Fibroblast of lung (primary cell): ENCODE data around the gene CORO1C. TPM values are rescaled to one million over a fixed set of nuclear protein-coding genes. Genes with fewer than 3 reads are reported as not detected.

Experiments used
- DNase-seq, 2 donors: peaks; one replicate each; pipeline versions ENCODE4 v3.0.0 to v3.0.0-alpha.2; 2010; ENCODE audit warnings: low read depth in 2 of 2
- H2AFZ ChIP-seq: 2 replicates; pipeline ENCODE4 v1.5.1; 2012; ENCODE audit warnings: low read length, control low read depth, inconsistent platforms
- H3K27ac ChIP-seq: 2 replicates; pipeline ENCODE4 v1.5.1; 2011; ENCODE audit warnings: low read length, control low read depth; ENCODE audit not compliant: insufficient read depth
- H3K27me3 ChIP-seq: 2 replicates; pipeline ENCODE4 v1.5.1; 2011; ENCODE audit warnings: mild to moderate bottlenecking, low read length; ENCODE audit not compliant: control insufficient read depth, insufficient read depth
- H3K36me3 ChIP-seq: 2 replicates; pipeline ENCODE4 v1.5.1; 2011; ENCODE audit warnings: low read length; ENCODE audit not compliant: control insufficient read depth, insufficient read depth
- H3K4me1 ChIP-seq: 2 replicates; pipeline ENCODE4 v1.5.1; 2011; ENCODE audit warnings: low read length; ENCODE audit not compliant: control insufficient read depth, insufficient read depth; ENCODE audit errors: extremely low read depth
- H3K4me2 ChIP-seq: 2 replicates; pipeline ENCODE4 v1.5.1; 2011; ENCODE audit warnings: low read length, control low read depth; ENCODE audit not compliant: insufficient read depth; ENCODE audit errors: extremely low read depth
- H3K4me3 ChIP-seq, 4 experiments: fragments of 200-600 bp in 1 of 4; sonication (generic) in 1 of 4; replicated peaks in 1 of 4; 2 replicates each; pipeline ENCODE4 v1.5.1; 2011 to 2016; ENCODE audit warnings: low read length in 4 of 4, low read depth in 3 of 4, mild to moderate bottlenecking in 3 of 4, control low read depth in 2 of 4, inconsistent platforms in 1 of 4, mixed read lengths in 1 of 4; ENCODE audit not compliant: insufficient read depth in 1 of 4; ENCODE audit errors: control extremely low read depth in 1 of 4
- H3K79me2 ChIP-seq: 2 replicates; pipeline ENCODE4 v1.5.1; 2012; ENCODE audit warnings: mild to moderate bottlenecking, low read length, inconsistent platforms; ENCODE audit not compliant: control insufficient read depth, insufficient read depth
- H3K9ac ChIP-seq: 2 replicates; pipeline ENCODE4 v1.5.1; 2011; ENCODE audit warnings: mild to moderate bottlenecking, low read length, control low read depth; ENCODE audit not compliant: insufficient read depth
- H3K9me3 ChIP-seq: 2 replicates; pipeline ENCODE4 v1.5.1; 2012; ENCODE audit warnings: low read depth, low read length; ENCODE audit not compliant: control insufficient read depth, insufficient read depth
- H4K20me1 ChIP-seq: 2 replicates; pipeline ENCODE4 v1.5.1; 2011; ENCODE audit warnings: low read length; ENCODE audit not compliant: control insufficient read depth, insufficient read depth; ENCODE audit errors: extremely low read depth
- CTCF ChIP-seq, 2 donors: IDR thresholded peaks in 1 of 2; conservative IDR thresholded peaks in 1 of 2; 1 replicate in 1 of 2; 2 replicates in 1 of 2; pipeline ENCODE4 v1.5.1; 2011 to 2012; ENCODE audit warnings: low read length in 2 of 2, control low read depth in 1 of 2, inconsistent platforms in 1 of 2, low read depth in 1 of 2, mild to moderate bottlenecking in 1 of 2
- EZH2 ChIP-seq: IDR thresholded peaks from 2 replicates; pipeline ENCODE4 v1.5.1; 2012; ENCODE audit warnings: low read length, control low read depth, mild to moderate bottlenecking; ENCODE audit errors: missing control alignments
- polyA plus RNA-seq, 2 donors: library from polyadenylated mRNA; depleted of rRNA in 1 of 2; stranded (reverse) in 1 of 2; unstranded in 1 of 2; fragments of >200 nt; gene quantifications; 2 replicates each; pipeline ENCODE4 v1.2.1, GENCODE V29; 2011 to 2012; ENCODE audit warnings: missing spikeins in 1 of 2
- total RNA-seq: library from RNA; depleted of rRNA; stranded (reverse); fragments of >200 nt; gene quantifications from 2 replicates; pipeline ENCODE4 v1.2.1, GENCODE V29; 2014

Gene CORO1C
- total and polyA plus RNA-seq, 2 donors (not counting 1 experiment from before 2014, with no cell fraction given), result 288 to 542 TPM

GRCh38 chr12:108649669-108650068, 81.6 kb downstream of the CORO1C start:
- DNase-seq, result peak; percentile 63 to 98
- Histone ChIP-seq H3K79me2 (peaks cover 41% of the 10 kb centered on the region), H3K27me3 (no peaks in the 10 kb centered on the region), H3K4me2 (peak overlapping the region; percentile 32), H3K27ac (peak overlapping the region; percentile 48), H3K9me3 (no peaks in the 10 kb centered on the region), H3K9ac (no peak overlapping the region), H3K4me3 (no peak overlapping the region), H4K20me1 (no peaks in the 10 kb centered on the region), H3K36me3 (peaks cover 29% of the 10 kb centered on the region), H2AFZ (no peak overlapping the region), H3K4me1 (peaks cover 31% of the 10 kb centered on the region)
- no peak for TF ChIP-seq EZH2
- TF ChIP-seq CTCF (conservative IDR thresholded peaks at IDR 0.05 in 1 of 2, IDR thresholded peaks at IDR 0.05 in 1 of 2; ENCODE audit: low read depth in 1 of 2, low read length in 2 of 2), result no peak

- peak overlapping the region; percentile 32 for H3K4me2 ChIP-seq
- peak overlapping the region; percentile 48 for H3K27ac ChIP-seq
- peaks cover 38% of the 10 kb centered on the region for H3K79me2 ChIP-seq
- DNase-seq, result peak; percentile 38 to 89
- peaks cover 35% of the 10 kb centered on the region for H3K4me1 ChIP-seq
- H2AFZ ChIP-seq, result no peak overlapping the region
- no peak for TF ChIP-seq EZH2
- TF ChIP-seq CTCF (conservative IDR thresholded peaks at IDR 0.05 in 1 of 2, IDR thresholded peaks at IDR 0.05 in 1 of 2; ENCODE audit: low read depth in 1 of 2, low read length in 2 of 2), result no peak
- no peak overlapping the region for H3K9ac ChIP-seq
- no peaks in the 10 kb centered on the region for H3K9me3 ChIP-seq
- no peaks in the 10 kb centered on the region for H4K20me1 ChIP-seq
- H3K4me3 ChIP-seq, result no peak overlapping the region
- no peaks in the 10 kb centered on the region for H3K27me3 ChIP-seq
- H3K36me3 ChIP-seq, result peaks cover 33% of the 10 kb centered on the region
These were observed 82.2 kb downstream of the CORO1C start for GRCh38 chr12:108649126-108649525.

GRCh38 chr12:108648371-108648770, 82.9 kb downstream of the CORO1C start:
- H3K4me2 ChIP-seq, result no peak overlapping the region
- peaks cover 40% of the 10 kb centered on the region for H3K4me1 ChIP-seq
- H3K4me3 ChIP-seq, result no peak overlapping the region
- no peak for TF ChIP-seq EZH2
- TF ChIP-seq CTCF (conservative IDR thresholded peaks at IDR 0.05 in 1 of 2, IDR thresholded peaks at IDR 0.05 in 1 of 2; ENCODE audit: low read depth in 1 of 2, low read length in 2 of 2), result no peak
- peaks cover 32% of the 10 kb centered on the region for H3K79me2 ChIP-seq
- H3K9me3 ChIP-seq, result no peaks in the 10 kb centered on the region
- no peak for DNase-seq
- H3K27me3 ChIP-seq, result no peaks in the 10 kb centered on the region
- no peaks in the 10 kb centered on the region for H4K20me1 ChIP-seq
- peak overlapping the region; percentile 48 for H3K27ac ChIP-seq
- H2AFZ ChIP-seq, result no peak overlapping the region
- H3K36me3 ChIP-seq, result peaks cover 30% of the 10 kb centered on the region
- no peak overlapping the region for H3K9ac ChIP-seq
